Smooth muscle cell (in vitro differentiated cells): Measurements from ENCODE around the gene NUDT15. TPM values are rescaled to one million over a fixed set of nuclear protein-coding genes. Genes with fewer than 3 reads are reported as not detected.

Source experiments
- DNase-seq: peaks from one replicate; lab custom pipeline; 2025; ENCODE audit not compliant: unreplicated experiment; lab: John Stamatoyannopoulos, UW
- H2AFZ ChIP-seq: fragments of 200-600 bp; sonication (generic); 2 replicates; pipeline ENCODE4 v1.6.0; 2016; ENCODE audit warnings: antibody characterized with exemption, low read depth, mild to moderate bottlenecking
- H3F3A ChIP-seq: fragments of 200-600 bp; sonication (generic); 2 replicates; pipeline ENCODE4 v1.6.0; 2017; ENCODE audit warnings: antibody characterized with exemption, low read depth
- H3K27ac ChIP-seq: fragments of 200-600 bp; sonication (generic); 2 replicates; pipeline ENCODE4 v1.5.1; 2016; ENCODE audit warnings: low read depth, mild to moderate bottlenecking
- H3K27me3 ChIP-seq: fragments of 200-600 bp; sonication (generic); 2 replicates; pipeline ENCODE4 v1.6.1; 2016; ENCODE audit warnings: low read depth, mild to moderate bottlenecking
- H3K36me3 ChIP-seq: fragments of 200-600 bp; sonication (generic); 2 replicates; pipeline ENCODE4 v1.5.1; 2016; ENCODE audit warnings: low read depth
- H3K4me1 ChIP-seq: fragments of 200-600 bp; sonication (generic); 2 replicates; pipeline ENCODE4 v1.5.1; 2016; ENCODE audit warnings: low read depth
- H3K4me2 ChIP-seq: fragments of 200-600 bp; sonication (generic); 2 replicates; pipeline ENCODE4 v1.6.0; 2016; ENCODE audit warnings: mild to moderate bottlenecking
- H3K4me3 ChIP-seq: fragments of 200-600 bp; sonication (generic); 2 replicates; pipeline ENCODE4 v1.5.1; 2016; ENCODE audit warnings: mild to moderate bottlenecking
- H3K79me2 ChIP-seq: fragments of 200-600 bp; sonication (generic); 2 replicates; pipeline ENCODE4 v1.6.0; 2016; ENCODE audit warnings: low read depth, mild to moderate bottlenecking
- H3K9ac ChIP-seq: fragments of 200-600 bp; sonication (generic); 2 replicates; pipeline ENCODE4 v1.6.0; 2016; ENCODE audit warnings: low read depth
- H3K9me3 ChIP-seq: fragments of 200-600 bp; sonication (generic); replicated peaks from 2 replicates; pipeline ENCODE4 v1.5.1; 2016; ENCODE audit warnings: low read depth
- H4K20me1 ChIP-seq: fragments of 200-600 bp; sonication (generic); 2 replicates; pipeline ENCODE4 v1.6.0; 2016; ENCODE audit warnings: low read depth
- WGBS: methylation state at CpG from one replicate; pipeline ENCODE4 v1.1.7; 2016; ENCODE audit warnings: low lambda C conversion rate; 5-methylcytosine and 5-hydroxymethylcytosine counted together
- polyA plus RNA-seq: library from polyadenylated mRNA; unstranded; fragments of >200 nt; fragmentation: Nextera tagmentation; extraction: Ambion mirVana; gene quantifications from 2 replicates; pipeline ENCODE4 v1.2.1, GENCODE V29; 2016
- total RNA-seq: library from RNA; depleted of rRNA; stranded (reverse); fragments of >200 nt; gene quantifications from 2 replicates; pipeline ENCODE4 v1.2.3, GENCODE V29; 2014
- TF ChIP-seq, protein P1 (sequence below): fragments of 200-600 bp; sonication (generic); IDR thresholded peaks from 2 replicates; pipeline ENCODE4 v1.5.1; 2017; ENCODE audit warnings: borderline replicate concordance, mild to moderate bottlenecking, antibody characterized with exemption; ENCODE audit not compliant: insufficient read depth, poor library complexity, severe bottlenecking

The NUDT15 gene
- total and polyA plus RNA-seq, 2 experiments from 2014 or later = 6.9 to 17.4 TPM

- Histone ChIP-seq H3K27ac (no peak overlapping the region), H4K20me1 (no peaks in the 10 kb centered on the region), H3K79me2 (no peaks in the 10 kb centered on the region), H3K4me1 (no peaks in the 10 kb centered on the region), H3K9me3 (no peaks in the 10 kb centered on the region), H2AFZ (no peak overlapping the region), H3K27me3 (no peaks in the 10 kb centered on the region), H3K9ac (no peak overlapping the region), H3K36me3 (peaks cover 86% of the 10 kb centered on the region), H3K4me3 (no peak overlapping the region), H3K4me2 (no peak overlapping the region), H3F3A (no peaks in the 10 kb centered on the region)
- 93% methylated on average over 2 of the region's 2 CpGs for WGBS
- no peak for DNase-seq
- TF ChIP-seq, protein P1, sequence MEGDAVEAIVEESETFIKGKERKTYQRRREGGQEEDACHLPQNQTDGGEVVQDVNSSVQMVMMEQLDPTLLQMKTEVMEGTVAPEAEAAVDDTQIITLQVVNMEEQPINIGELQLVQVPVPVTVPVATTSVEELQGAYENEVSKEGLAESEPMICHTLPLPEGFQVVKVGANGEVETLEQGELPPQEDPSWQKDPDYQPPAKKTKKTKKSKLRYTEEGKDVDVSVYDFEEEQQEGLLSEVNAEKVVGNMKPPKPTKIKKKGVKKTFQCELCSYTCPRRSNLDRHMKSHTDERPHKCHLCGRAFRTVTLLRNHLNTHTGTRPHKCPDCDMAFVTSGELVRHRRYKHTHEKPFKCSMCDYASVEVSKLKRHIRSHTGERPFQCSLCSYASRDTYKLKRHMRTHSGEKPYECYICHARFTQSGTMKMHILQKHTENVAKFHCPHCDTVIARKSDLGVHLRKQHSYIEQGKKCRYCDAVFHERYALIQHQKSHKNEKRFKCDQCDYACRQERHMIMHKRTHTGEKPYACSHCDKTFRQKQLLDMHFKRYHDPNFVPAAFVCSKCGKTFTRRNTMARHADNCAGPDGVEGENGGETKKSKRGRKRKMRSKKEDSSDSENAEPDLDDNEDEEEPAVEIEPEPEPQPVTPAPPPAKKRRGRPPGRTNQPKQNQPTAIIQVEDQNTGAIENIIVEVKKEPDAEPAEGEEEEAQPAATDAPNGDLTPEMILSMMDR = no peak
Observed at GRCh38 chr13:48074006-48074405, 36.5 kb downstream of the NUDT15 start.

- Histone ChIP-seq H3K4me3 (no peak overlapping the region), H3K4me1 (no peaks in the 10 kb centered on the region), H2AFZ (no peak overlapping the region), H3K27ac (no peak overlapping the region), H3F3A (no peaks in the 10 kb centered on the region), H3K36me3 (peaks cover 67% of the 10 kb centered on the region), H3K79me2 (no peaks in the 10 kb centered on the region), H3K27me3 (no peaks in the 10 kb centered on the region), H4K20me1 (no peaks in the 10 kb centered on the region), H3K9me3 (no peaks in the 10 kb centered on the region), H3K4me2 (no peak overlapping the region), H3K9ac (no peak overlapping the region)
- TF ChIP-seq, protein P1 = no peak
- WGBS = 50% methylated on average over 2 of the region's 2 CpGs
- DNase-seq = no peak
Observed at GRCh38 chr13:48078251-48078656, 40.7 kb downstream of the NUDT15 start.

- H3K36me3 ChIP-seq = peaks cover 42% of the 10 kb centered on the region
Observed at GRCh38 chr13:48081739-48082138, 44.2 kb downstream of the NUDT15 start.

DNA sequence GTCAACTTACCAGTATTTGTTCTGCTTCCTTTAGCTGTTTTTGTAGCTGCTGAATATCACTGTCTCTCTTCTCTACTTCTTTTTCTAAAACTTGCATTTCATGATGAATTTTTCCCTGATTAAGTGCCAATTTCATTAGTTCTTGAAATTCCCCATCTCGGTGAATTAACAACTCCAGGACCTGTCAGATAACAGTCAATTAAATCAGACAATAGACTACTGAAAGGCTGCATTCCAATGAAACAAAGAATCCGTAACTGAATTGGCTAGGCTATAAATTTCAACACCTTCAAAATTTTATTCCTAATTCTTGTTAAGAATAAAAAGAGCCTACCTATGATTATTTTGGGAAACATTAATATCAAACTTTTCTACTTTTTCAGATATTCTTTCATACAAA lies 48.7 kb downstream of the NUDT15 start:
- Histone ChIP-seq H4K20me1 (peaks cover 50% of the 10 kb centered on the region), H3F3A (no peaks in the 10 kb centered on the region), H3K27ac (no peak overlapping the region), H3K79me2 (peaks cover 58% of the 10 kb centered on the region), H3K4me1 (no peaks in the 10 kb centered on the region), H2AFZ (no peak overlapping the region), H3K36me3 (peaks cover 11% of the 10 kb centered on the region), H3K9me3 (no peaks in the 10 kb centered on the region), H3K9ac (no peak overlapping the region), H3K4me2 (no peak overlapping the region), H3K27me3 (no peaks in the 10 kb centered on the region), H3K4me3 (no peak overlapping the region)
- DNase-seq = no peak
- TF ChIP-seq, protein P1 = no peak
- 88% methylated on average over 2 of the region's 2 CpGs for WGBS

More at GRCh38 chr13:48081739-48082138, 44.2 kb downstream of the NUDT15 start:
- Histone ChIP-seq H3K4me3 (no peak overlapping the region), H3K9ac (no peak overlapping the region), H3K4me1 (no peaks in the 10 kb centered on the region), H3K79me2 (peaks cover 13% of the 10 kb centered on the region), H3F3A (no peaks in the 10 kb centered on the region), H2AFZ (no peak overlapping the region), H3K27ac (no peak overlapping the region), H3K27me3 (no peaks in the 10 kb centered on the region), H4K20me1 (peaks cover 6% of the 10 kb centered on the region), H3K4me2 (no peak overlapping the region), H3K9me3 (no peaks in the 10 kb centered on the region)
- DNase-seq = no peak
- TF ChIP-seq, protein P1 = no peak
- 97% methylated on average over 4 of the region's 4 CpGs for WGBS
